ENCODE measurements around the gene SGTA.

The SGTA gene

DNA sequence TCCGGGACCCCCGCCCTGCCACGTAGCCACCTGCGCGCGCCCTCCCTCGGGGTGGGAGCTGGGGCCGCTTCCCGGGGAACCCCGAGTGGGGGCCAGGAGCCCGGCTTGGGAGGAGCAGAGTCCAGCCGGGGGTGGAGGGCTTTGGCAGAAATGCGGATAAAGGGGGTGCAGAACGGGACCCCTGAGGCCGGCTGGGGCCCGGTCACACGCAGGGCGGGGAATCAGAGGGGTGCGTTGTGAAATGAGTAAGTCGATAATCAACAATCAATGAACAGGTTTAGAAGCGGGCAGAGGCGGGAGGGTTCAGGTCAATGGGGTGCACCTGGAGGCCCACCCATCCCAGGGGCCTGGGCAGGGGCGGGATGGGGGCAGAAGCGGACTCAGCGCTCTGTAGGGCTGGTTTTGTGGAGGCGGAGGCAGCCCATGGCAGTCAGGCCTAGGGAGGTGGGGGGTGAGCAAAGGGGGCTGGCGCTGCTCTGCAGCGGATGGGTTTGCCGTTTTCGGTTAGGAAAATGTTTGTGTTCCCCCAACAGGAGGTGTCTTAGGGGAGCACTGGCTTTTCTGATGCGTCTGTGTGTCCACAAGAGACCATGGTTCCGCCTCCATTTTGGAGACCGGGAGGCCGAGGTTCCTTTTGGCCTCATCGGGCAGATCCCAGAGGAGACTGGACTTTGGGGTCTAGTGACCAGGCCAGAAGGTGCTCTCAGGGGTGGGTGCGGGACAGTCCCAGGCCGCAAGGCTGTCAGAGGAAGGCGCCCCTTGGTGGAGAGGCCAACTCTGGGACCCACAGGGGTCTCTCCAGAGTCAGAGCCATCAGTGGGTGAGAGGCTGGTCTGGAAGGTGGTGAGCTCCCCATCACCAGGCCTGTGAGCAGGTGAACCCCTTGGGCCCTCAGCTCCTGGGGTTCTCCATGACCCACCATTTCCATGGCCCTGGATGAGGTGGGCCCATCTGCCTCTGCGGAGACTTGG is 61.2 kb downstream of the SGTA start:
- no peak for DNase-seq (ENCODE audit: low spot score)
- TF ChIP-seq CTCF (IDR thresholded peaks at IDR 0.05; ENCODE audit: extremely low read depth, insufficient read depth, missing control alignments), result no peak
- in situ Hi-C loops (cut with MboI; ENCODE audit: low pct_unique_long_range_greater_than_20kb, low sequenced_read_pairs, unreplicated experiment), result no loop called here

DNA sequence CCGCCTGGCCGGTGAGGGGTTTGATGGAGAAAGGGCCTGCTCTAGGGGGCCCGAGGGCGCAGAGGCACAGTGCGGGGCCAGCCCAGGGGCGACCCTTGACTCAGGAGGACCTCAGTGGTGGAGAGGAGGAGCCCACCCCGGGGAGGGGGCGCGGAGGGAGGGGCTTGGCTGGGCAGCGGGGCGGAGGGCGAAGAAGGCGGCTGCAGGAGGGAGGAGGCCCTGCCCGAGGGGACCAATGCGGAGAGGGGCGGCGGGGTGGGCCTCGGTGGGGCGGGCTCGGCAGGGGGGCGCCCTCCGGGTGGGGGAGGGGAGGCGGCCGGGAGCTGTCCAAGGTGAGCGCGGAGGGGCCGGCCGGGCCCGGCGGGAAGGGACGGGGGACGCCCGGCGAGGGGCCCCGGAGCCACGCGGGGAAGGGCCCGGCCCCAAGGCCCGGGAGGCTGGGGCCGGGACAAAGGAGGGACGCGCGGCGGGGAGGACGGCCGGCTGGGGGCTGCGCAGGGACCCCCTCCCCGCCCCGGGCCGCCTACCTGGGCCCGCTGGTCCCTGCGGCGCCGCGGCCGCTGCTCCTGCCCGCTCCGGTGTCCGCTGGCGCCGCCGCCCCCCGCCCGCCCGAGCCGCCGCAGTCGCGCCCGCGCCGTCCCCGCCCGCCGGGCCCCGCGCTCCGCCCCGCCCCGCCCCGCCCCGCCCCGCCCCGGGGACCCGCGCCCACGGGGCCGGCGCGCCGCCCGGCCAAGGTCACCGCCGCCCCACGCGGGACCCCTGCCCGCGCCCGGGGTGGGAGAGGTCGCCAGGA is 62.1 kb downstream of the SGTA start, which contains the start of gene DIRAS1:
Gene DIRAS1 (minus strand): TSS at position 596 of the 793 bp plus-strand sequence. CDS start 3,566 bp downstream, outside the sequence.
- DNase-seq (ENCODE audit: low spot score), result no peak

DNA sequence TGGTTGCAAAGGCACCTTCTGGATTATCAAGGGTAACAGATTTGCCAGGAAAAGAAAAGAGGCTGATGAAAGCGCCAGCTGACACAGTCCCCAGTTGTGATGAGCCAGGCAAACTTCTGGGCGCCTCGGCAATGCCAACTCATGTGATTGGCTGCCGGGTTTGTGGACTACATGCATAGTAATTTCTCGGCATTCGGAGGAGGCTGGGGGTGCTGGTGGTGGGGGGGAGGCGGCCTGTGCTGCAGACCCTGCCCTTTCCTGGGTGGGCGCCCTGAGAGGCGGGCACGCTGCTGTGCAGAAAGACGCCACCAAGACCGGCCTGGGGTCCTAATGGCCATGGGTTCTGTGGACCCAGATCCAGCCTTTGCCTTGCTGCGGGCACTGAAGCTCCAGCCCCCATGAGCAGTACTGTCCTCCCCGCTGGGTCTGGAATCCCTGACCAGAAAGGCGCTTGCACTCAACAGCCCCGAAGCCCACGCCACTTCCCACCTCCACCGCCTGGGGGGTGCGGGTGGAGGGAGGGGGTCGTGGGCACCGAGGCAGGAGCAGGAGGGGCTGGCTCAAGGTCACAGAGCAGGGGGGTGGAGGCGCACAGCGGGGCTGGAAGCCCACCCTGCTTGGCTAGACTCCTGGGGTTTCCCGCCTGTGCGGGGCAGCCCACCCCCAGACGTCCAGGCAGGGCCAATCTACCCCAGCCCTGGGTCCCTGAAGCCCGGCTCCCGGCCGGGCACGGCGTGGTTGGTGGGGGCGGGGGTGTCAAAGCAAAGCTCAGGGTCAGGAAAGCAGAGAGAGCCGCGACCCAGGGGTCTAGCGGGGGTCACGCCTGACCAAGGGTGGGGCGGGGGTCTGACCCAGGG is 62.9 kb downstream of the SGTA start:
- DNase-seq (ENCODE audit: low spot score), result peak; percentile 45
- in situ Hi-C loops (cut with MboI; ENCODE audit: low pct_unique_long_range_greater_than_20kb, low sequenced_read_pairs, unreplicated experiment), result no loop called here
- TF ChIP-seq CTCF (IDR thresholded peaks at IDR 0.05; ENCODE audit: extremely low read depth, insufficient read depth, missing control alignments), result no peak

More for the DNA sequence above, 62.1 kb downstream of the SGTA start, which contains the start of gene DIRAS1:
- in situ Hi-C loops (cut with MboI; ENCODE audit: low pct_unique_long_range_greater_than_20kb, low sequenced_read_pairs, unreplicated experiment), result no loop called here
- no peak for TF ChIP-seq CTCF (IDR thresholded peaks at IDR 0.05; ENCODE audit: extremely low read depth, insufficient read depth, missing control alignments)

DNA sequence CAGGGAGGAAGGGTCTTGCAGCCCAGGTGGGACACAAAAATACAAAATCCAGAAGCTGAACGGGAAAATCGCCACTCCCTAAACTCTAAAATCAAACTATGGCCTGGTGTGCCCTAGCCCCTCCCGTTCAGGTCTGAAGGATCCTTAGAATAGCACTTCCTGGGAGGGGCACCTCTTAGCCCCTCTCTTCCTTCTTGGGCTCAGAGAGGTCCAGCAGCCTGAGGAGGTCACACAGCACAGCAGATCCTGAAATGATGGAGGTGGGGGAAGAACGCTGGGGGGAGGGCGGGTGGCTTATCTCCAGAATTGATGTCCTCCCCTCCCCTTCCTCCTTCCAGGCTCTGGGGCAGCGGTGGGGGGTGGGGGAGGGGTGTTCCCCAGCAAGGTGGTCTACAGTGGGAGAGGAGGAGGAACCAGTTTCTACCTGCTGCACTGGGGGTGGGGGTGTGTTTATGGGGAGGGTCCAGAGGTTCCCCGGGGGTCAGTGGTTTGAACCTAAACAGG is 63.8 kb downstream of the SGTA start:
- no peak for DNase-seq (ENCODE audit: low spot score)
- in situ Hi-C loops (cut with MboI; ENCODE audit: low pct_unique_long_range_greater_than_20kb, low sequenced_read_pairs, unreplicated experiment), result no loop called here
- TF ChIP-seq CTCF (IDR thresholded peaks at IDR 0.05; ENCODE audit: extremely low read depth, insufficient read depth, missing control alignments), result no peak

- no peak for TF ChIP-seq CTCF (IDR thresholded peaks at IDR 0.05; ENCODE audit: extremely low read depth, insufficient read depth, missing control alignments)
- in situ Hi-C loops (cut with MboI; ENCODE audit: low pct_unique_long_range_greater_than_20kb, low sequenced_read_pairs, unreplicated experiment), result no loop called here
- DNase-seq (ENCODE audit: low spot score), result no peak
Measured at GRCh38 chr19:2717638-2718541, 65.2 kb downstream of the SGTA start.
